GM21786 (cell line): Measurements from ENCODE around the gene C1orf115.
"Not testable (repeated sequence)": the region's sequence is repeated elsewhere in the genome, so short reads cannot be mapped to it uniquely, and the experiment has no call there.

Source experiments
- ATAC-seq: cut with Tn5 transposase; IDR thresholded peaks from one replicate; pipeline ENCODE4 v1.9.1; 2021; ENCODE audit not compliant: unreplicated experiment

C1orf115 gene

GRCh38 chr1:220690140-220691052, at the start of gene C1orf115:
Gene C1orf115 (plus strand): TSS chr1:220690363. CDS start chr1:220690403, 40 bp downstream.
- ATAC-seq = peak; percentile 95

- ATAC-seq = no peak
These were observed 47.9 kb upstream of the C1orf115 start for GRCh38 chr1:220642285-220642684.

GRCh38 chr1:220652995-220653394, 37.2 kb upstream of the C1orf115 start:
- no peak for ATAC-seq

- ATAC-seq = peak; percentile 96
These were observed 34.7 kb upstream of the C1orf115 start for GRCh38 chr1:220655509-220655908.

GRCh38 chr1:220655961-220656740, 34.0 kb upstream of the C1orf115 start:
- peak; percentile 8 for ATAC-seq

- no peak for ATAC-seq
These were observed 23.8 kb upstream of the C1orf115 start for GRCh38 chr1:220666349-220666748.

- ATAC-seq = no peak
These were observed 21.2 kb upstream of the C1orf115 start for GRCh38 chr1:220669005-220669404.

- no peak for ATAC-seq
These were observed 19.8 kb upstream of the C1orf115 start for GRCh38 chr1:220670365-220670764.

- ATAC-seq = no peak
These were observed 16.2 kb upstream of the C1orf115 start for GRCh38 chr1:220673921-220674320.

GRCh38 chr1:220677251-220677650, 12.9 kb upstream of the C1orf115 start:
- ATAC-seq = no peak

- peak; percentile 94 for ATAC-seq
These were observed 10.0 kb upstream of the C1orf115 start for GRCh38 chr1:220680085-220680687.

GRCh38 chr1:220681220-220681880, 8.8 kb upstream of the C1orf115 start:
- no peak for ATAC-seq

- no peak for ATAC-seq
These were observed 7.1 kb upstream of the C1orf115 start for GRCh38 chr1:220682901-220683576.

GRCh38 chr1:220683716-220684115, 6.4 kb upstream of the C1orf115 start:
- not testable (repeated sequence) for ATAC-seq

GRCh38 chr1:220684890-220685289, 5.3 kb upstream of the C1orf115 start:
- ATAC-seq = no peak

GRCh38 chr1:220685879-220686278, 4.3 kb upstream of the C1orf115 start:
- no peak for ATAC-seq

- no peak for ATAC-seq
These were observed 2.4 kb upstream of the C1orf115 start for GRCh38 chr1:220687809-220688208.

GRCh38 chr1:220689666-220690065, 497 bp upstream of the C1orf115 start:
- ATAC-seq = no peak

GRCh38 chr1:220691053-220691684, 1.0 kb downstream of the C1orf115 start:
- ATAC-seq = no peak
